AG09319 (cell line): Measurements from ENCODE around the gene SIL1.

Source experiments
- DNase-seq: peaks from one replicate; pipeline ENCODE4 v3.0.0-alpha.2; 2010; ENCODE audit warnings: low read depth; ENCODE audit errors: extremely low read depth
- CTCF ChIP-seq: IDR thresholded peaks from 2 replicates; pipeline ENCODE4 v1.5.1; 2011; ENCODE audit warnings: low read depth, mild to moderate bottlenecking, inconsistent platforms, low read length, moderate library complexity

Gene SIL1

GRCh38 chr5:139090581-139090980 lies 107.6 kb downstream of the SIL1 start:
- no peak for TF ChIP-seq CTCF
- DNase-seq = no peak

GRCh38 chr5:139088024-139088423 lies 110.1 kb downstream of the SIL1 start:
- no peak for TF ChIP-seq CTCF
- no peak for DNase-seq

DNA sequence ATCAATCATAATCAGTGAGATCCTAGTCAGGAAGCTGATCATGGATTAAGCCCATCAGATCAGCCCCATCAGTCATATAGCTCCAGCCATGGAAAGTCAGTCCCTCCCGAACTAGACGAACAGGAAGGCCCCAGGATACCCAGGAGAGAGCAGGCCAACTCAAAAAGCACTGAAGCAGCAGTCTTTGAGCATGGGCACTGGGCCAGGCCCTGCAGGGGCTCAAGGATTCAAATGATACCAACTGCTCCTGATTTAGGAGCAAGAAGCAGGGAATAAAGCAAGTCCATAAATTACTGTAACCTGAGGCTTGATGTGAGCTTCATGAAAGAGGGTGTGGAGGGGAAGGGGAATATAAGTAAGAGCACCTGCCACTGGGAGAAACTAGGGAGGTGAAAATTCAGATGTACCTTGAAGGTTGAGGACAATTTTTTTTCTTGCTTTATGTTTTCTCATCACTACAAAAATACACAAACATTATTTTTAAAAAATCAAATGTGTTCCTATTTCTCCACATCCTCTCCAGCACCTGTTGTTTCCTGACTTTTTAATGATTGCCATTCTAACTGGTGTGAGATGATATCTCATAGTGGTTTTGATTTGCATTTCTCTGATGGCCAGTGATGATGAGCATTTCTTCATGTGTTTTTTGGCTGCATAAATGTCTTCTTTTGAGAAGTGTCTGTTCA lies 115.2 kb downstream of the SIL1 start:
- no peak for DNase-seq
- no peak for TF ChIP-seq CTCF

DNA sequence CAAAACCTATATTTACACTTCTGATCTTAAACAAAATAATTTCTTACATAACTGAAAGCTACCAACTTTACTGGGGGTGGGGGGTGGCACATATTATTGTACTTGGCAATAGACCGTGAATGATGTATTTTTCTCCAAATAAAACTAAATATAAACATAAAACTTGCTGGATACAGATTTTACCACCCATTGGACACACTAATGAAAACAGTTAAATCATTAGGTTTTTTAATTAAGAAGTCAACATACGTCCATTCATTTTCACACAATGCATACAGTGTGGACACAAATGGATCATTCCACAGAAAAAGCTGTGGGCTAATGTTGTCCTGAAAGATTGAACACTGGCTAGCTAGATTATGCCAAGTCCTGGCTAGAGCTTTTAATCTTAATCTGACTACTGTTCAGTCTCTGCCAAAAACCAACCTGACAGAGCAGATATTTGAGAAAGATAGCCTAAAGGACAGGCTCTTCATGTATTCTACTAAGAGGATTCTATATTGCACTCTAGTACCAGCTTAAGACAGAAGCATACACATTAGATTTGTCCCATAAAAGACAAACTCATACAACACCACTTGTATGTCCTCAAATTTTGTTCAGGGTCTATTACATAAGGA lies 118.1 kb downstream of the SIL1 start:
- TF ChIP-seq CTCF = no peak
- DNase-seq = no peak

- no peak for TF ChIP-seq CTCF
- DNase-seq = no peak
Measured at GRCh38 chr5:139079225-139079990, 118.8 kb downstream of the SIL1 start.

DNA sequence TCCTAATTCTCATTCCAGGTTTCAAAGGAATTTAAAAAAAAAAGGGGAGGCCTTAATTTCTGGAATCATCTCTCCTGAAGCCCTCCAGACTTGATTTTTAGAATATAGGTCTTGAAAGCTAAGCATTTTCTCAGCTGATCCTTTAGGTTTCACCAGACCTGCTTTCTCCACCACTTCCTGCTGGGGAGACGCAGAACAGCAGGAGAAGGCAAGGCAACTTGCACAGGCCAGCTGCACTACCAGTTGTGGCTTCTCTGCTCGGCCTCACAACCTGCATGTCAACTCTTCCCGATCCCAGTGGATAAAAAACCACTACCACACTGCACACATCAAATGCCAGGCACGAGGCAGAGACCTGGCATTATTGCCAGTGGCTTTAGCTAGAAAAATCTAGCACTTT lies 119.8 kb downstream of the SIL1 start:
- no peak for DNase-seq
- TF ChIP-seq CTCF = no peak

DNA sequence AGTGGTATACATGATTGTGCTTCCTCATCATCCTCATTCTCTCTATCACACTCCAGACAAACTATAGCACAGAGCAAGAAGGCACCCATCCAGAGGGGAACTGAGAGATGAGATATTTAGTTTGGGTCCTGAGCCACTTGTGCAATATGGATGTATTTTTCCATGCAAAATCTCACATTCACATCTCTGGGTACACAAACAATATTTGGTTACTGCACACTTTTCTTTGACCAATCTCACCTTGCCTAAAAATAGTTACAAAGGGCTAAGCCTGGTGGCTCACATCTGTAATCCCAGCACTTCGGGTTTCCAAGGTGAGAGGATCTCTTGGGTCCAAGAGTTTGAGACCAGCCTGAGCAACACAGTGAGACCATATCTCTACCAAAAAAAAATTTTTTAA lies 120.3 kb downstream of the SIL1 start:
- no peak for DNase-seq
- no peak for TF ChIP-seq CTCF
